Measurements from ENCODE around the gene ASB18.

DNA sequence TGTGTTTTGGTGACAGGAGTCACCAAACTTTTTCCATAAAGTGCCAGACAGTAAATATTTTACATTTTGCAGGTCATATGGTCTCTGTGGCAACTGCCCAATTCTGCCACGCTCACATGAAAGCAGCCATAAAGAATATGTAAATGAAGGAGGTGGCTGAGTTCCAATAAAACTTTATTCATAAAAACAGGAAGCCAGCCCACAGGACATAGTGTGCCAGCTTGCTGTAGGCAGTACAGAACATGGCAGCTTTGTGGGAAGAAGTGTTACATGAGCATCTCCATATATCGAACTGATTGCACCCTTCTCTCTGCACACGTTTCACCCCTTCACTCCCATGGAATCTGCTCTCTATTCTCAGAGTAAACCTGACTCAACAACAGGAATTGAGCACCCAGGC is 10.2 kb downstream of the ASB18 start:
- no peak for TF ChIP-seq CTCF (IDR thresholded peaks at IDR 0.05)
- no peak for TF ChIP-seq EZH2 (IDR thresholded peaks at IDR 0.05)
- TF ChIP-seq EZH2phosphoT487 (IDR thresholded peaks at IDR 0.05), result no peak

Data from neural progenitor cell (in vitro differentiated cells).